HG03135 (cell line): Measurements from ENCODE around the gene KCNC3.

Experiments
- ATAC-seq: cut with Tn5 transposase; IDR thresholded peaks from one replicate; pipeline ENCODE4 v1.9.1; 2021; ENCODE audit warnings: mild to moderate bottlenecking, moderate library complexity; ENCODE audit not compliant: unreplicated experiment

Gene KCNC3

DNA sequence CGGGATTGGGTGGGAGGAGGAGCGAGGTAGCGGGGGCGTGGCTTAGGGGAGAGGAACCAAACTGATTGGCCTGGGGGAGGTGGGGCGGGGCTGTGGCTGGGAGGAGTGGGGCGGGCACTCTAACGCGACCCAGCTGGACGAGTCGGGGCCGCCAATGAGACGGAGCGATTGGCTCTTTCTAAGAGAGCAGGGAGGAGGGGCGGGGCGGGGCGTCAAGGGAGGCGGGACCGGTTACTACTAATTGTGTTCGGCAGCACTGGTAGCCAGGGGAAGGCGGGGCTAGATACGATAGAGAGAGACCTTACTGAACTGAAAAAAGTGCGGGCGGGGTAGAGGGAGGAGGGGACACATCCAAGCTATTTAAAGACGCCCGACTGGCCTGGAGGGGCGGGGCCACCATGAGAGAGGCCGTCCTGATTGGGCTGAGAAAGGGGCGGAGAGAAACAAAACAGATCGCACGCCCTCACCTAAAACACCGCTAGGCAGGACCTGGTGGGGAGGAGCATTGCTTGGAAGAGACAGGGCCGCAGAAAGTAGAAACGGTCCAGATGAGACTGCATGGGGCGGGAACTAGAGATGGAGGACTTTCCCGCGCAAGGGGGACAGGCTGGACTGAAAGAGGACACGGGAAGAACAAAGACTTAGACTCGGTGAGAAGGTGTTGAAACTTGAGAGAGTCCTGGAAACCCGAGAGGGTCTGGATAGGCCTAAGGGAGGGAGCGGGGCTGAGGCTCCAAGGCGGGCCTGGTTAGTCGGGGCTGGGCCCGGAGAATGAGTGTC lies at the start of gene KCNC3:
Gene KCNC3 (minus strand): TSS at position 232 of the 780 bp plus-strand sequence. CDS start 295 bp downstream, outside the sequence.
- peak; percentile 47 for ATAC-seq

DNA sequence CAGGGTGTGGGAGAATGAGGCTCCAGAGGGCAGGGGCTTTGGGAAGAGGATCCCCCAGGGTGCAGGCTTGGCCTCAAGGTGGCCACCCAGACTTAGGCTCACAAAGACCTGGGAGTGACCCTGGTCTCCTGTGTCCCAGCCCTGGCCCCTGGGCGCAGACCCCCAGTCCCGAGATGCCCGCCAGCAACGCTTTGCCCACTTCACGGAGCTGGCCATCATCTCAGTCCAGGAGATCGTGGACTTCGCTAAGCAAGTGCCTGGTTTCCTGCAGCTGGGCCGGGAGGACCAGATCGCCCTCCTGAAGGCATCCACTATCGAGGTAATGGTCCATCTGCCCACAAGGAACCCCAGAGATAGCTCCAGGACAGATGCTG lies 49.7 kb upstream of the KCNC3 start:
- ATAC-seq = no peak

DNA sequence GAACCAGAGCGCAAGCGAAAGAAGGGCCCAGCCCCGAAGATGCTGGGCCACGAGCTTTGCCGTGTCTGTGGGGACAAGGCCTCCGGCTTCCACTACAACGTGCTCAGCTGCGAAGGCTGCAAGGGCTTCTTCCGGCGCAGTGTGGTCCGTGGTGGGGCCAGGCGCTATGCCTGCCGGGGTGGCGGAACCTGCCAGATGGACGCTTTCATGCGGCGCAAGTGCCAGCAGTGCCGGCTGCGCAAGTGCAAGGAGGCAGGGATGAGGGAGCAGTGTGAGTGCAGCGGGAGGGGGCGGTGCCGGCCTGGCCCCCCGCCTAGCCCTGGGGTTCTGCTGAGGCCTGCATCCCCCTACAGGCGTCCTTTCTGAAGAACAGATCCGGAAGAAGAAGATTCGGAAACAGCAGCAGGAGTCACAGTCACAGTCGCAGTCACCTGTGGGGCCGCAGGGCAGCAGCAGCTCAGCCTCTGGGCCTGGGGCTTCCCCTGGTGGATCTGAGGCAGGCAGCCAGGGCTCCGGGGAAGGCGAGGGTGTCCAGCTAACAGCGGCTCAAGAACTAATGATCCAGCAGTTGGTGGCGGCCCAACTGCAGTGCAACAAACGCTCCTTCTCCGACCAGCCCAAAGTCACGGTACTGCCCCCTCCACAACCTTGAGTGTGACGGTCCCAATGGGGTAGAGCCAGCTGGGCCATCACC lies 49.1 kb upstream of the KCNC3 start:
- ATAC-seq = no peak

DNA sequence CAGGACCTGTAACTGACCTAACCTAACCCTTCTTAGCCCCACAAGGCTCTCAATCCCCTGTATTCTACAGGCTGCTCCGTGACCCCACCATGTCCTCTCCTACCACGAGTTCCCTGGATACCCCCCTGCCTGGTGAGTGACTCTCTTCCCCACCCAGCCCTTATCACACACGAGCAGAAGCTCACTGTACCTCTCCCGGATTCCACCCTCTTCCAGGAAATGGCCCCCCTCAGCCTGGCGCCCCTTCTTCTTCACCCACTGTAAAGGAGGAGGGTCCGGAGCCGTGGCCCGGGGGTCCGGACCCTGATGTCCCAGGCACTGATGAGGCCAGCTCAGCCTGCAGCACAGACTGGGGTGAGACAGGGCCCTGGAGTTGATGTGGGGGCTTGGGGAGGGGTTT lies 48.3 kb upstream of the KCNC3 start:
- no peak for ATAC-seq

DNA sequence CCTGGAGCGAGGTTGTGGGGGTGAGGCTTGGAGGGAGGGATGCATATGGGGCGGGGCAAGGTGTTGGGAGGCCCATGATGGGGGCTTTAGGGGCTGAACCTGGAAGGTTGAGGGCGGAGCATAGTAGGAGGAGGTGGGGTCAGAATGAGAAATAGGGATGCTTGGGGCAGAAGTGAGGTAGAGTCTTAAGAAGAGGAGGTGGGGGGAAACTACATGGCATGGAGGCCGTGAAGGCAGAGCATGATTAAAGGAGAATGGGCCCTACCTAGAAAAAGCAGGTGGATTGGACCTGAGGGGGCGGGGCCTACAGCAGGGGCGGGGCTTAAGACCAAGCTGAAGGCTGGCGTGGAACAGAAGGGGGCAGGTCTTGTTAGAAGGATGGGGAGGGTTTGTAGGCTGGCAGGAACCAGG lies 47.9 kb upstream of the KCNC3 start:
- no peak for ATAC-seq

DNA sequence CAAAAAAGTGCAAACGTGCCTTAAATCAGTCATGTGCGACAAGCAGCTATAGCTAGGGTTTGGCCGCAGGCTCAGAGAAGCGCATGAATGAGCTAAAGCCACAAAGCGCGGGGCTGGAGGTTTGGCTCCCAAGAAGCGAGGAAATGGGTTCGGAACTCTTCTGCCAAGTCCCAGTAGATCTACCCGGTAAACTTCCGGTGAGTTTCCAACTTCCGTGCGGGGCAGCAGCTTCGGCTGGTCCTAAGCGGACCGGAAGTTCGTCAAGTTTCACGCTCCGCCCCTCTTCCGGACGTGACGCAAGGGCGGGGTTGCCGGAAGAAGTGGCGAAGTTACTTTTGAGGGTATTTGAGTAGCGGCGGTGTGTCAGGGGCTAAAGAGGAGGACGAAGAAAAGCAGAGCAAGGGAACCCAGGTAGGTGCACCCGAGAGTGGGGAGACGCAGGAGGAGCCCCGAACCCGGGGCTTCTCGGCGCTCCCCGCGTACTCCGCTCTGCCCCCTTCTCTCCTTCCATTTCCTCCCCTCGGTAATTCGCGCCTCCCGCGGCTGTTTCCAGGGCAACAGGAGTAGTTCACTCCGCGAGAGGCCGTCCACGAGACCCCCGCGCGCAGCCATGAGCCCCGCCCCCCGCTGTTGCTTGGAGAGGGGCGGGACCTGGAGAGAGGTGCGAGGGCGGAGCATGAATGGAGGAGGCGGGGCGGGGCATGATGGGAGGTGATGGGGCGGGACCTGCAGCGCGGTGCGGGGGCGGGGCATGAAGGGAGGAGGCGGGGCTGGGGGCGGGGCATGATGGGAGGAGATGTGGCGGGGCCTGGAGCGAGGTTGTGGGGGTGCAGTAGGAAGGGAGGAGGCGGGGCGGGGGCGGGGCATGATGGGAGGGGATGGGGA lies 47.2 kb upstream of the KCNC3 start, which contains the start of gene NR1H2:
Gene NR1H2 (plus strand): TSS at position 292 of the 885 bp plus-strand sequence. CDS start 1,149 bp downstream, outside the sequence.
- peak; percentile 77 for ATAC-seq

DNA sequence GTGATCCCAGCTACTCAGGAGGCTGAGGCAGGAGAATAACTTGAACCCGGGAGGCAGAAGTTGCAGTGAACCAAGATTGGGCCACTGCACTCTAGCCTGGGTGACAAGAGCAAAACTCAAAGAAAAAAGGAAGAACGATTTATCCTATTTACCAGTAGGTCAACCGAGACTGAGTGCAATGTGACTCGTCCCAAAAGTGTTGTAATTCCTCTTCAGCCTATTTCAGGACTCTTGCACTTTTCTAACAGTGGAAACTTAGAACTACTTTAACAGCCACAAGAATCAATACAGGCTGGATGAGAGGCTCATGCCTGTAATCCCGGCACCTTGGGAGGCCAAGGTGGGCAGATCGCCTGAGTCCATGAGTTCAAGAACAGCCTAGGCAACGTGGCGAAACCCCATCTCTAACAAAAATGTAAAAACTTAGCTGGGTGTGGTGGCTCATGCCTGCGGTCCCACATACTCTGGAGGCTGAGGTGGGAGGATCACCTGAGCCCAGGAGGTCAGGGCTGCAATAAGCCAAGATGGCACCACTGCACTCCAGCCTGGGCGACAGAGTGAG lies 42.8 kb upstream of the KCNC3 start:
- ATAC-seq = no peak

DNA sequence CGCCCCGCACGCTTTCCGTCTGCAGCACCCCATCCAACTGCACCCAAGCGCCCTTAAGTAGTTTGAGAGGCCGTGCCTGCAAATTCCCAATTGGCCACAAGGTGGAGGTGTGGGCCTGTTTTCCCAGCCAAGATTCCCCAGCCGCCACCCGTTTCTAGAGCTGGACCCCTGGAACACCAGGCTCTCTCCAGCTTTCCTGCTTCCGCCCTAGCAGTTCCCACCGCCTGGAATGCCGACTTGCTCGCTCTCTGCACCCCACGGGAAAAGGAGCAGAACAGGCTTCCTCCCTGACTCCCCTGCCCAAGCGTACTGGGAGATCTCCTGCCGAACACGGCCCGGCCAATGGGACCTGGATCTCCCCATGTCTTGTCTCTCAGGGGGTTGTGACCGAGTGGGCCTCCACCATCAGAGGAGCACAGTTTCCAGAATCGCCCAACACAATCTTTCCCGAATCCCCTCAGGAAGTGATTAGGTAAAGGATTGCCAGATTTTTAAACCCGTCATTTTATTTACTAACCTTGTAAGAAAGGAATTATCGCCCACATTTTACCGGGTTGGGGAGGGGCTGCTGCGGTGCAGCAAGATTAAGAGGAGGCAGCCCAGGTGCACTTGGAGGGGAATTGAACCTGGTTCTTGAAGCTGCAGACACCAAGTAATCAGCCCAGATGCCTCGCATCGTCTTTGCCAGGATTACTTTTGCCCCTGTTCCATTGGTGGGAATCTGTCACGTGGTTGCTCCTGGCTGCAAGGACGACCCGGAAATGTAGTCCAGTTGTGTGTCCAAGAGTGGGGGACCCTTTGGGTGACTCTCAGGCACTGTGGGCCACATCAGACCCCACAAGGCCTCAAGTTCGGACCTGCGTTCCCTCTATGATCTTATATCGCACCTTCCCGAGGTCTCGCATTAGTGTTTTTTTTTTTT lies 39.7 kb upstream of the KCNC3 start:
- ATAC-seq = no peak

DNA sequence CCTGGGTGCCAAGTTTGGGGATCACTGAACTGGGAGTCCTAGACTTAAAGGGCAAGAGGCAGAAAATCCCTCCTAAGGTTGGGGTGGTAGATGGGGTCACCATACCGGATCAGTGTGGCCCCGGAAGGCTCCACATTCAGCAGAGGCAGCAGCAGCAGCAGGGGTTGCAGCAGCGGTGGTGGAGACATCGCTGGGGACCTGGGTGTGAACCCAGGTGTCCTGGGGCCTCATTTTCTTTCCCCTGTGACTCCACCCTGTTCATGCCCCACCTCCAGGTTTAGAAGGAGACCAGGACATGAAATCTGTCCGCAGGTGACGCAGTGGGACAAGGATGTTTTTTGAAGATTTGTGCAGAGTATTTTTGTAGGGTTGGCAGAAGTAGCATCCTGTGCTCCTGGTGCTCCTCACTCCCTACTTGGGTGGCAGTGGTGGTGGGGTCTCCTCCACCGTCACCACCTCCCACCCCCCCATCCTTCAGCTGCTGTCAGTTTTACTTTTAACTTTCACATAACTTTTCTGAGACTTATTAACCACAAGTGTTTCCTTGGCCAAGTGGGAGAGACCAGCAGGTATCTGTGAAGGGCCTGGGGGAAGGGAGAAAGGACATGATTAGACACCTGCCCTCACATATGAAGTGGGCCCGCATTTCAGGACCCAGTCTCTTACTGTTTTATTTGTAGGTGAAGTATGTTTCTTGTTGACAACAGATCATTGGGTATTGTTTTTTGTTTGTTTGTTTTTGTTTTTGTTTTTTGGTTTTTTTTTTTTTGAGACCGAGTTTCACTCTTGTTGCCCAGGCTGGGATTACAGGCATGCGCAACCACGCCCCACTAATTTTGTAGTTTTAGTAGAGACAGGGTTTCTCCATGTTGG lies 36.5 kb upstream of the KCNC3 start, which contains the start of gene NAPSA:
Gene NAPSA (minus strand): TSS at position 206 of the 873 bp plus-strand sequence. CDS start 18 bp downstream, at position 188.
- ATAC-seq = no peak

DNA sequence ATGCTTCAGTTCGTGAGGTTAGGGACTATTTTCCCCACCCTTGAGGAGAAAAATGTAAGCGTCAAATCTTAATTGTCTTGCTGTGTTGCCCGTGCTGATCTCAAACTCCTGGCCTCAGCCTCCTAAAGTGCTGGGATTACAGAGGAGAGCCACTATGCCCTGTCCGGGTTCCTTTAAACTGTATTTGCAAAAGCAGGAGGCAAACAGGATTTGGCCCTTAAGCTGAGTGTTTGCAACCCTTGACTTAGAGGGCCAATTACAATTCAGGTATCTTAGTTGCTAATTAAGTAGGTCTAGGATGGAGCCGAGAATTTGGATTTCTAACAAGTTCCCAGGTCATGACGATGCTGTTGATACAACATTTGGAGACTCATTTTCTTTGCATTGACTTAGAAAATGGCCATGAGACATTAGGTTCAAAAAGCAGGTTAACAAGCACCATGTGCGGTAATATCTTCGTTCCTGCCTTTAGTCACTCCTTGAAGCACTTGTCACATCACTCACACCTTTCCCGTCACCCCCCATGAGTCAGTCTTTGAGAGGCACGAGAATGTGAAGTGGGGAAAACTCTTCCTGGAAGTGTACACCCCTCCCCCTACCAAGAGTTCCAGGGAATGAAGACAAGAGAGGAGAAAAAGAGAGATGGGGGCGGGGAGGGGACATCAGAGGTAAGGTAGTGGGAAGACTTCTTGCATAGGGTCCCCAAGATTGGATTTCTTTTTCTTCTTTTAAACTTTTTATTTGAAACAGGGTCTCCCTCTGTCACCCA lies 33.7 kb upstream of the KCNC3 start:
- no peak for ATAC-seq

DNA sequence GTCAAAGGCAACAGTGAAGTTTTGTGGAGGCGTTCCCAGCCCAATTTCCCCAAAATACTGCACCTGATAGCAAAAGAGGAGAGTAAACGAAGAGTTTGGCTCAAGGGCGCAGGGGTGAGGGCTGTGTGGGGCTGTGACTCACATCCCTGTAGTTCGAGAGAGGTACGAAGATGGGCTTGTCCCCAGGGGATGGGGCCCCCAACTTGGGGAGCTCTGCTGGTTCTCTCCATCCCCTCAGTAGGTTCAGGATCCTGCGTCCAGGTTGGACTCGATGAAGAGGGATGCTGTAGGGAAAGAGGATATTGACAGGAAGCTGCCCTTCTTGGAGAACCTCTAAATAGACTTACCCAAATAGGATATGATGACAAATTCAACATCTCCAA lies 32.8 kb upstream of the KCNC3 start:
- no peak for ATAC-seq

DNA sequence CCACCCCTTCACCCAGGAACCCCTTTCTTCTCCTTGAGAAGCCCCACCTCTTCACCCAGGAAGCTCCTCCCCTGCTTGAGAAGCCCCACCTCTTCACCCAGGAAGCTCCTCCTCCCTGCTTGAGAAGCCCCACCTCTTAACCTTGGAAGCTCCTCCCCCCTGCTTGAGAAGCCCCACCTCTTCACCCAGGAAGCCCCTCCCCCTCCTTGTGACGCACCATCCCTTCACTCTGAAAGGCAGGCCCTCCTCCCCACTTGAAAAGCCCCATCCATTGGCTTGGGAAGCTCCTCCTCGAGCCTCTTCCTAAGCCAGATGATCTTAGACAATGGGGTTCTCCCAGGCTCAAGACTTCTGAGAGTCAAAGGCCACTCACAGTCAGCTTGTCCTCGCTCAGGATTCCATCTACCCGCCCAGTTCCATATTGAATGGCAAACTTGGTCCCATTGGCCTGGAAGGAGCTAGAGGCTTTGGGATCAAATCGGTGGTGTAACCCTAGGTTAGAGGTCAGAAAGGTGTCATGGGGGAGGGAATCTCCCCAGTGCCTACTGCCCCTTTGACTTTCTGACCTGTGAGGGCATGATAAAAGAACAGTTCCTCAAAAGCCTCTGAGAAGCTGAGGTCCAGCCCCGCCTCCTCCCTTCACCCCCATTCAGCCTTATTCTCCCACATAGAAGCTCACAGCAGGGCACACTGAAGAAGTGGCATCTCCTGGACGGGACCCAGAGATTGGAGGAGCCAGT lies 32.3 kb upstream of the KCNC3 start:
- ATAC-seq = no peak

DNA sequence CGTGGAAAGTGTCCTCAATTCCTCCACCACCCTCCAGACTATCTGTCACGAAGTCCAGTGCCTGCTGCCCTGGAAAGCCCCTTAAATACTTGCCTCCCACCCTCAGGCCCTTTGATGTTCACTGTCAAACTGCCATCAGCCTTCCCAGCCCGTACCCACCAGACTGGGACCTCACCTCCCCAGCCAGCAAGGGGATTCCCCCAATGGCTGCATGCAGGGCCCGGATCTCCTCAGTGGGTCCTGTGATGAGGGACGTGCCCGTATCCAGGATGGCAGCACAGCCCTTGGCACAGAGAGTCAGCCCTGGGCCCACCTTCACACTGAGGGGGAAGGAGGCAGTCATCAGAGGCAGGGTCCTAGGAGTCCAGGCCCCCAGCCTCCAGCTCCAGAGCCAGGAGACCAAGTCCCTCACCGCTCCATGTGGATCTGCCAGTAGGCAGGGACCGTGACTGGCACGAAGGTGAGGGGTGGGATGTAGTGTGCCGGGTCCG lies 30.2 kb upstream of the KCNC3 start:
- no peak for ATAC-seq

DNA sequence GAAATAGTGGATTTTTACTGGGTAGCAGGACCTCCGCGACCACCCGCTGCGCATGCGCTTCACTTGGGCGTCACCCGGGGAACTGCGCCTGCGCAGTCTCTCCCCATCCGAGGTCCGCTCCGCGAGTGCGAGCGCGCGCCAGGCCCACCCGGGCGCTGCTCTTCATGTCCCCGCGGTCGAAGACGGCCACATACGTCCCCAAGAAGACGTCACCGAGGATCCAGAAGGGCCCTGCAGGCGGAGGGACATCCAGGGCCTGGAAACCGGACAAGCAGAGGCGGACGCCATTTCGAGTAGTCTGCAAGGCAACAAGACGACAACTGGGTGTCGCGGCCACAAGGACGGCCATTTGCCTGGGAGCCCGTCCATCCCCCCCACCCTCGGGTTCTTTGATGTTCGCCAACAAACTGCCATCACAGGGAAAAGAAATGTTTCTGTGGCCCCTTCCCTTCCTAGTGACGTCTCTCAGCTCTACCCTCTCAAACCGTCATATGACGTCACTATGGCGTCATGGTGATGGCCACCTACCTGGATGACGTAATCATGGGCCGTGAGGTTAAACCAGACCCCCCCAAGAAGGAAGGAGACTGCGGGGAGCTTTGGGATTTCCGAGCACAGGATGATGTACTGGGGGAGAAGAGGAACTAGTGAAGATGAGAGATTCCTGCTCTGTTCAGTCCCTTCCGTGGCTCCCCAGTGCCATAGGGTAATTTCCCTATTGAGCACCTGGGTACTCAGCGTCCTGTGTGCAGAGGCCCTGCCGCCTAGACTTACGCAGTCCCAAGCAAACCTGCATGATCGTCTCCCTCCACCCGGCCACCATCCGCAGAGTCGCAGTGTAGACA lies 29.5 kb upstream of the KCNC3 start:
- ATAC-seq = no peak

DNA sequence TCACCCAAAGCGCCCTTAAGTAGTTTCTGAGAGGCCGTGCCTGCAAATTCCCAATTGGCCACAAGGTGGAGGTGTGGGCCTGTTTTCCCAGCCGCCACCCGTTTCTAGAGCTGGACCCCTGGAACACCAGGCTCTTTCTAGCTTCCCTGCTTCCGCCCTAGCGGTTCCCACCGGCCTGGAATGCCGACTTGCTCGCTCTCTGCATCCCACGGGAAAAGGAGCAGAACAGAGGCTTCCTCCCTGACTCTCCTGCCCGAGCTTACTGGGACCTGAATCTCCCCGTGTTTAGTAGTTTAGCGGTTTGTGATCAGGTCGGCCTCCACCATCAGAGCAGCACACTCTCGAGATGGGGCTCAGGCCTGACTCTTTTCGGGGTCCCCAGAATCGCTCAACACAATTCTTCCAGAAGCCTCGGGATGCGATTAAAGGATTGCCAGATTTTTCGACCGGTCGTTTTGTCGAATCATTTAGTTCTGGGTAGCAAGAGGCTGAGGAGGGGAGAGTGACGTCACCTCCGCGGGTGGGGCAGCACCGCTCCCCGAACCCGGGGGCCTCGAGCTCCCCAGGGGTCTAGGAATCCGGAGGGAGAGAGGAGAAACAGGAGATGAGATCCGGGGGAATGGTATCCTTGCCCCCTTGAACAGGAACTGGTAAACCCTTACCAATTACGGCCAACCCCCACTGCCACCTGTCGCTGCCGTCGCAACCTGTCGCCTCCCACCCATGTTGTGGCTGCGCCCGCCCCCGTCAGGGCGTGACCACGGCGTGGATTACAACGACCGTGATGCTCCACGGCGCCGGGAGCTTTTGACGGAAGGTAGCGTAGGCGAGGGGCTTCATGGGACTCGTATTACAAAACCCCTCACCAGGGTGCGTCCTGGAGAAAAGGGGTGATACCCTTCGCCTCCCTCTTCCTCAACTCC lies 28.3 kb upstream of the KCNC3 start:
- ATAC-seq = peak; percentile 48
